Measurements from ENCODE around the gene PARD3.

The PARD3 gene

DNA sequence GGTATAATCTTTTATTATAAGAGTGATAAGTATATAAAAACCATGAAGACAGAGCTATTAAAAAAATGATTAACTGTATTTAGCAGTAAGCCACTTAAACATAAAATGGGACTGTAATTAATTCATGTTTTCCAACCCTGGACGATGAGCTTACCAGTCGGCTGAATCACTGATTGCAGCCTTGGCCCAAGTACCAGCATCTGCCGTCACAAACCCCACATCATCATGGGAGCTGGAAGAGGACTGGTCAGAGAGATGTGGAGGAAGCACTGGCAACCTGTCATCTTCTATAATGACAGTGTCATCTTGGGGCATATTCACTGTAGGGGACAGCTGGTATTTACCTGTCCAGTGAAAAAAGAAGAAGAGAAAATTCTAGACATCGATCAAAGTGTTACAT lies 473.6 kb downstream of the PARD3 start:
- DNase-seq (ENCODE audit: low read depth, low spot score), result no peak
- no peak overlapping the region for H3K4me3 ChIP-seq (ENCODE audit: low read depth, low read length)
- TF ChIP-seq, protein P1, sequence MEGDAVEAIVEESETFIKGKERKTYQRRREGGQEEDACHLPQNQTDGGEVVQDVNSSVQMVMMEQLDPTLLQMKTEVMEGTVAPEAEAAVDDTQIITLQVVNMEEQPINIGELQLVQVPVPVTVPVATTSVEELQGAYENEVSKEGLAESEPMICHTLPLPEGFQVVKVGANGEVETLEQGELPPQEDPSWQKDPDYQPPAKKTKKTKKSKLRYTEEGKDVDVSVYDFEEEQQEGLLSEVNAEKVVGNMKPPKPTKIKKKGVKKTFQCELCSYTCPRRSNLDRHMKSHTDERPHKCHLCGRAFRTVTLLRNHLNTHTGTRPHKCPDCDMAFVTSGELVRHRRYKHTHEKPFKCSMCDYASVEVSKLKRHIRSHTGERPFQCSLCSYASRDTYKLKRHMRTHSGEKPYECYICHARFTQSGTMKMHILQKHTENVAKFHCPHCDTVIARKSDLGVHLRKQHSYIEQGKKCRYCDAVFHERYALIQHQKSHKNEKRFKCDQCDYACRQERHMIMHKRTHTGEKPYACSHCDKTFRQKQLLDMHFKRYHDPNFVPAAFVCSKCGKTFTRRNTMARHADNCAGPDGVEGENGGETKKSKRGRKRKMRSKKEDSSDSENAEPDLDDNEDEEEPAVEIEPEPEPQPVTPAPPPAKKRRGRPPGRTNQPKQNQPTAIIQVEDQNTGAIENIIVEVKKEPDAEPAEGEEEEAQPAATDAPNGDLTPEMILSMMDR (IDR thresholded peaks at IDR 0.05; ENCODE audit: low read depth, low read length), result no peak
- in situ Hi-C loops (cut with HindIII; ENCODE audit: low sequenced_read_pairs), result no loop called here

DNA sequence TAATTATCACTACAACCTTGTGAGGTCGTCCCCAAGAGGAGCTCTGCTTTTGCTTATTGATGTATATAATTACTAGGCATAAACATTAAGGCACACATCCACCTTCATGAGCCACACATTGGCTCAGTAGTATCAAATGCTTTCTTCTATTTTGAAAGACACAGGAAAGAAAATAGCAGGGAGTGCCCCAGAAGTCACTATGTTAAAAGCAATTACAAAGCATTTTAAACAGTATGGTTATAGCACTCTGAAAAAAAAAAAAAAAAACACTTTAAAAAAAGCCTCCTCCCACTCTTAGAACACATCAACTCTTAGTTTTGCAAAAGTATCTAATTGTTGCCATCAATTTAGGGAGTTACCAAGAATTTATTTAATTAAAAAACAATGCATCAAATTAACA lies 474.2 kb downstream of the PARD3 start:
- H3K4me3 ChIP-seq (ENCODE audit: low read depth, low read length), result no peak overlapping the region
- TF ChIP-seq, protein P1 (IDR thresholded peaks at IDR 0.05; ENCODE audit: low read depth, low read length), result no peak
- in situ Hi-C loops (cut with HindIII; ENCODE audit: low sequenced_read_pairs), result no loop called here
- no peak for DNase-seq (ENCODE audit: low read depth, low spot score)

DNA sequence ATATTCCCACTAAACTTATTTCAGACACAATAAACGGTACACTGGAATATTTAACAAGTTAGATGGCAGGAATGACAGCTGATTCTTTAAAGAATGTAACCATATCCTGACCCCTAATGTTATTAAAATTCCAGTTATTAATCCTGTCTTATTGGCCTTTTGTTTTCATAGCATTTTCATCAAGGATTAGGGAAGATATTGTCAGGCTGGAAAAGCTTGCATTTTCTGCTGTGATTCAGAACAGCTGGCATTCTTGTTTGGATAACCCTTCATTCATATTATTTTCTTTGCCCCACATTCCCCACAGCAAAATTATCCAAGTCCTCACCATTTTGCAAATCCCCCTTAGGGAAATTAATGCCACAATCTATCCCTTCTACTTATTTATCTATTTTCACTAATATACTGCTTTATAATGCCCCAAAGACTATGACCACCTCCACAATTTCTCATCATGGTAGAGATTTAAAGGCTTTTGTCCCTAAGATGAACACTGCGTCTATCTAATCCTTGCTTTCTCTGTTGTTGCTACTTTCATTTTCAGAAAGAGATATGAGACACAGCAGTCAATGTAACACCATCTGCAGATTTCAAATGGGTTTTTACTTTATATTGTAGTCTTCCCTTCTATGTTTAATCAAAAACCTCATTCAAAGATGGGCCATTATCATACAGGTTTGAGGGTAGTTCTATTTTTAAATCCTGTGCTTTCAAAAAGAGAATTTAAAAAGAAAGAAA lies 475.1 kb downstream of the PARD3 start:
- no peak overlapping the region for H3K4me3 ChIP-seq (ENCODE audit: low read depth, low read length)
- TF ChIP-seq, protein P1 (IDR thresholded peaks at IDR 0.05; ENCODE audit: low read depth, low read length), result no peak
- in situ Hi-C loops (cut with HindIII; ENCODE audit: low sequenced_read_pairs), result no loop called here
- no peak for DNase-seq (ENCODE audit: low read depth, low spot score)

DNA sequence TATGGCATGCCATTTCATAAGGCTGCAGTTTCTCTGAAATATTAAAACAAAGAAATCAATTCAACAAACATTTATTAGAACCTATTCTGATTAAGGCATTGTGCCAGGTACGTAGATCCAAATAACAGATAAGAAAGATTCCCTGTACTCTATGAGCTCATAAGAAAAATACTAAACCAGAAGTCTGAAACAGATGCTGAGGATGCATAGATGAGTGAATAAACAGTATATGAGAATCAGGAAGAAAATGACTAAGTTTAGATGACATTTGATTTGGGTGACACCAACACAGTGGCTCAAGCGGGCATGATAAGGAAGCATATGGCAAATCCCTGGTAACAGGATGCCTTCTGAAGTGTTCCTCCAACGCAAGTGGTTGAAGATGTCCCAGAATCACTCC lies 477.2 kb downstream of the PARD3 start:
- no peak for DNase-seq (ENCODE audit: low read depth, low spot score)
- TF ChIP-seq, protein P1 (IDR thresholded peaks at IDR 0.05; ENCODE audit: low read depth, low read length), result no peak
- in situ Hi-C loops (cut with HindIII; ENCODE audit: low sequenced_read_pairs), result no loop called here
- no peak overlapping the region for H3K4me3 ChIP-seq (ENCODE audit: low read depth, low read length)

DNA sequence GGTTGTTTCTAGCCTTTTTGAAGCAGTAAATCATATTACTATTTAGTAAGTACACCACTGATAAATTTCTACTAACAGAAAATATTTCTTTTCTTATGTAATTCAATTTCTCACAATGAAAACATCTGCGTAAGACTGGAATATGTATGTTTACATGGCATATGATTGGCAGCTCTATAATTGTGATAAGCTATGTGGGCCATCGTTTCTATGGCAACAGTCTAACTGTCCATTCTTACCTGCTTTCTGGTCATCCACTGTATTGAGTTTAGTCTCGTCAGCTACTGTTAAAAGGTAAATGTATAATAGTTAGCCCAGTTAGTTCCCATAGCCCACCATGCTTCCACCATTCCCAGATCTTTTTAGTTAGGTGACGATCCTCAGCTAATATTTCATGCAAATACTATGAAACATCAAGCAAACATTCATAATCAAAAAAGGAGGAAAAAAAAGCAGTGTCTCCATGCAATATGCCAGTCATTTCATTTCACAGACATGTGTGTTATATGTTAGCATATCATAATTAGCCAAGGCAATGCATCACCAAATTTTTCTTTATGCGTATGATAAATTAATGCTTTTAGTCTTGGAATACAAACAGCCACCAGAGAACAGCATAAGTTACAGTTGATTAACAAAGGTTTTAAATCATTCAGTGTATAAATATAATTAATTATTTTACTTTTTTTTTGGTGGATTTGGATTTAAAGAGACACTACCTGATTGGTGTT lies 479.0 kb downstream of the PARD3 start:
- TF ChIP-seq, protein P1 (IDR thresholded peaks at IDR 0.05; ENCODE audit: low read depth, low read length), result no peak
- in situ Hi-C loops (cut with HindIII; ENCODE audit: low sequenced_read_pairs), result no loop called here
- DNase-seq (ENCODE audit: low read depth, low spot score), result no peak
- no peak overlapping the region for H3K4me3 ChIP-seq (ENCODE audit: low read depth, low read length)

DNA sequence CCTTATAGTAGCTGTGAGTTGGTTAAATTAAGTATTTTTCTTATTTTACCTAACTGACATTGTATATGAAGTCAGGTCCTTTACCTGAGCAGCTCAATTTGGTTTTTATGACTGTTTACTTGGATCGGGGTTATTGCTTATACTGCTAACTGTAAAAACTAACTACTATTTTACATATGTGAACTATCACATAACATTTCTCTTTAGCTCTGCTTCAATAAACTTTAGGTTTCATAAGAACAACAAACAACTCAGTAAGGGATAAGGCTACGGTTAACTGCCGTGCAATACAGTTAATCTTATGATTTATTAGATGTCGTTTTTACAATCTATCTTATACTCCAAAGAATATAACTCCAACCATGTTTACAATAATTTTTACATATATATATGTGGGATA lies 480.2 kb downstream of the PARD3 start:
- no peak for DNase-seq (ENCODE audit: low read depth, low spot score)
- no peak overlapping the region for H3K4me3 ChIP-seq (ENCODE audit: low read depth, low read length)
- TF ChIP-seq, protein P1 (IDR thresholded peaks at IDR 0.05; ENCODE audit: low read depth, low read length), result no peak
- in situ Hi-C loops (cut with HindIII; ENCODE audit: low sequenced_read_pairs), result no loop called here
